ENCODE results near the gene P4HB.

P4HB gene

DNA sequence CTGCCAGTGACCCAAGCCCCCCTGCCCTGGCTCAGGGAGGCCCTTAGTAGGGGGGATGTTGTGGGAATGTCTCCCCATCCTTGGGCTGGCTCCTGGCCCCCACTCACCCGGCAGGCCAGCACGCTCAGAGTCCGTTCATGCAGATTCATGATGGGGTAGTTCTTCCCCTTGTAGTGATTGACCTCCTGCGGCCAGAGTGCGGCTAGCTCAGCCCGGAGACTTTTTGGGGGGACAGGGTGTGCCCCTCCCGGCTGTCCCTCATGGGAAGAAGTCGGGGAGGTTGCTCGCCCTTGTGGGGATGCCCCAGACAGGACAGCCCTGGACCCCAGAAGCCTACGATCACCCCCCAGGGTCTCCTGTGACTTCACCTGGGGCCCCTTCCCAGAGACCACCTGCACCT lies 45.7 kb upstream of the P4HB start:
- H3K4me3 ChIP-seq (ENCODE audit: low read depth, low read length), result no peak overlapping the region
- in situ Hi-C loops (cut with HindIII; ENCODE audit: low pct_ligation_motif_present, low sequenced_read_pairs), result no loop called here
- DNase-seq, result no peak
- no peaks in the 10 kb centered on the region for H3K27me3 ChIP-seq (replicated peaks)
- H3K27ac ChIP-seq, result no peak overlapping the region
- TF ChIP-seq, protein P1, sequence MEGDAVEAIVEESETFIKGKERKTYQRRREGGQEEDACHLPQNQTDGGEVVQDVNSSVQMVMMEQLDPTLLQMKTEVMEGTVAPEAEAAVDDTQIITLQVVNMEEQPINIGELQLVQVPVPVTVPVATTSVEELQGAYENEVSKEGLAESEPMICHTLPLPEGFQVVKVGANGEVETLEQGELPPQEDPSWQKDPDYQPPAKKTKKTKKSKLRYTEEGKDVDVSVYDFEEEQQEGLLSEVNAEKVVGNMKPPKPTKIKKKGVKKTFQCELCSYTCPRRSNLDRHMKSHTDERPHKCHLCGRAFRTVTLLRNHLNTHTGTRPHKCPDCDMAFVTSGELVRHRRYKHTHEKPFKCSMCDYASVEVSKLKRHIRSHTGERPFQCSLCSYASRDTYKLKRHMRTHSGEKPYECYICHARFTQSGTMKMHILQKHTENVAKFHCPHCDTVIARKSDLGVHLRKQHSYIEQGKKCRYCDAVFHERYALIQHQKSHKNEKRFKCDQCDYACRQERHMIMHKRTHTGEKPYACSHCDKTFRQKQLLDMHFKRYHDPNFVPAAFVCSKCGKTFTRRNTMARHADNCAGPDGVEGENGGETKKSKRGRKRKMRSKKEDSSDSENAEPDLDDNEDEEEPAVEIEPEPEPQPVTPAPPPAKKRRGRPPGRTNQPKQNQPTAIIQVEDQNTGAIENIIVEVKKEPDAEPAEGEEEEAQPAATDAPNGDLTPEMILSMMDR (IDR thresholded peaks at IDR 0.05; ENCODE audit: low read depth, low read length, missing control alignments), result no peak
- H3K36me3 ChIP-seq (replicated peaks), result no peaks in the 10 kb centered on the region

DNA sequence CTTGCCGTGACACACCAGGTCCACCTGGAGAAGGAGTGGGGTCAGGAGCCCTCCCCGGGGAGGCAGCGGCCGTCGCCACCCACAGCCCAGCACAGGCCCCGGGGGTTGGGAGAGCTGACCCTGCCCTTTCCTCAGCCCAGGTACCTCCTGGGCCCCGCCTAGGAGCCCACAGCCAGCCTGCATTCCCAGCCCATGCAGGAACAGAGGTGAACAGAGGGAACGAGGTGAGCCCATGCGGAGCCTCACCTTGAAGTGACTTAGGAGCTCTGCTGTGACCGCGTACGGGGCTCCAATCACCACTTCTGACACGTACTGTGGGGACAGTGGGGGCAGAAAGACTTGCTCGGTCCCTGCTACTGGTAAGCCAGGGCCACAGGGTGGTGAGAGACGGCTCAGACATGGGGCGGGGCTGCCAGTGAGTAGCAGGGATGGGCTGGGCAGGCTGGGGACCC lies 45.1 kb upstream of the P4HB start:
- Histone ChIP-seq H3K27ac (no peak overlapping the region), H3K36me3 (replicated peaks) (no peaks in the 10 kb centered on the region), H3K4me3 (ENCODE audit: low read depth, low read length) (no peak overlapping the region), H3K27me3 (replicated peaks) (no peaks in the 10 kb centered on the region)
- TF ChIP-seq, protein P1 (IDR thresholded peaks at IDR 0.05; ENCODE audit: low read depth, low read length, missing control alignments), result no peak
- DNase-seq, result no peak
- in situ Hi-C loops (cut with HindIII; ENCODE audit: low pct_ligation_motif_present, low sequenced_read_pairs), result no loop called here

DNA sequence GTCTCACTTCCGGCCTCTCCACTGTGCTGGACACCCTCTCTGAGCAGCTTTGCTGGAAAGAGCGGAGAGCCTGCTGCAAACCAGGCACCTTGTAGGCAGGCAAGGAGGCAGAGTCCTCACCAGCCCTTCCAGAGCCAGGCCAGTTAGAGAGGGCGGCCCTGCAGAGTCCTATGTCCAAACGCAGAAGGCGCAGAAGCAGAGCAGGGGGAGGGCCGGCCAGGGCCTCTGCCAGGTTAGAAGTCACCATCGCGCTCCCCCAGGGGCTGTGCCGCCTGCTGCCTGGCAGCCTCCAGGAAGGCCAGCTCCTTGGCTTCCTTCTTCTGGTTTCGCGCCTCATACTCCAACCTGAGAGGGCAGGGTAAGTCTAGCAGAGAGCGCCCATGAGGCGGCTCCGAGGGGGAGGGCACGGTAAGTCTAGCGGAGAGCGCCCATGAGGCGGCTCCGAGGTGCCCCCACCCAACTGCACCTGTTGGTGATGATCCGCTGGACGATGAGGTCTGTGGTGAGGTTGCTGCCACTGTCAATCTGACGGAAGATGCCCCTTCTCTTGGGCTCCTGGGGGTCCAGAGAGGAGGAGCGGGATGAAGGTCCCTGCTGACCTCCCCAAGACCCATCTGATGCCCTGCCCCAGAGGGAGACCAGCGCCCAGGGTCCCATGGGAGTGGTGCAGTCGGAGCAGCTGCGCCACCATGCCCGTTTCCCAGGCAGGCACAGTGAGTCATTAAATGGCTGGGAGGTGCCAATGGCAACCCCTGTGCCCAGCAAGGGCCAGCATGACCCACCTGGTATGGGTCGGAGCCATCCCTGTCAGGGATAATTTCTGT lies 44.5 kb upstream of the P4HB start:
- H3K4me3 ChIP-seq (ENCODE audit: low read depth, low read length), result no peak overlapping the region
- H3K27ac ChIP-seq, result no peak overlapping the region
- in situ Hi-C loops (cut with HindIII; ENCODE audit: low pct_ligation_motif_present, low sequenced_read_pairs), result no loop called here
- no peaks in the 10 kb centered on the region for H3K27me3 ChIP-seq (replicated peaks)
- TF ChIP-seq, protein P1 (IDR thresholded peaks at IDR 0.05; ENCODE audit: low read depth, low read length, missing control alignments), result no peak
- peaks cover 3% of the 10 kb centered on the region for H3K36me3 ChIP-seq (replicated peaks)
- no peak for DNase-seq

GRCh38 chr17:81903896-81904599 lies 43.7 kb upstream of the P4HB start:
- Histone ChIP-seq H3K4me3 (ENCODE audit: low read depth, low read length) (no peak overlapping the region), H3K36me3 (replicated peaks) (peaks cover 6% of the 10 kb centered on the region), H3K27ac (no peak overlapping the region), H3K27me3 (replicated peaks) (no peaks in the 10 kb centered on the region)
- in situ Hi-C loops (cut with HindIII; ENCODE audit: low pct_ligation_motif_present, low sequenced_read_pairs), result no loop called here
- no peak for DNase-seq
- TF ChIP-seq, protein P1 (IDR thresholded peaks at IDR 0.05; ENCODE audit: low read depth, low read length, missing control alignments), result no peak

DNA sequence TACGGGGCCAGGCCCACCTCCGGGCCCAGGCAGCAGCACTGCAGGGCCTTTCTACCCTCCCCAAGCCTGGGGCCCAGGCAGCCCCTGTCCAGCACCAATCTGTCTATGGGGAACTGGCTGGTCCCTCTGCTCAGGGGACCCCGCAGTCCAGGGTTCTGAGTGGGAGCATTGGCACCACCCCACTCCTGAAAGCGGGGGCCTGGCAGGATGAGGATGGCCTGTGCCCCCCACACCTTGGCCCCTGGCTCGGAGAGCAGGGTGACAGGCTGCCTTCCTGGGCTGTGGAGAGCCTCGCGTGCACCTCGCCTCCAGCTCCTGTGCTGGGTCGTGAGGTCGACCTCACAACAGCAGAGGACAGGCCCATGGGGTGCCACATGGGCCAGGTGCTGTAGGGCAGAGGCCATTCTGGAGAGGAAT lies 43.1 kb upstream of the P4HB start:
- Histone ChIP-seq H3K36me3 (replicated peaks) (peaks cover 6% of the 10 kb centered on the region), H3K4me3 (ENCODE audit: low read depth, low read length) (no peak overlapping the region), H3K27ac (no peak overlapping the region), H3K27me3 (replicated peaks) (no peaks in the 10 kb centered on the region)
- DNase-seq, result no peak
- TF ChIP-seq, protein P1 (IDR thresholded peaks at IDR 0.05; ENCODE audit: low read depth, low read length, missing control alignments), result no peak
- in situ Hi-C loops (cut with HindIII; ENCODE audit: low pct_ligation_motif_present, low sequenced_read_pairs), result no loop called here
